Renal cortical epithelial cell (primary cell): ENCODE data around the gene MROH8. TPM values are rescaled to one million over a fixed set of nuclear protein-coding genes. Genes with fewer than 3 reads are reported as not detected.
A peak's percentile ranks its signal among the peaks of the same experiment; 100 is the strongest.
"Not testable (repeated sequence)": the region's sequence is repeated elsewhere in the genome, so short reads cannot be mapped to it uniquely, and the experiment has no call there.

Experiments used
- DNase-seq: peaks from one replicate; pipeline ENCODE4 v3.0.0-alpha.2; 2011; ENCODE audit warnings: low read depth
- total RNA-seq: library from RNA; depleted of rRNA; stranded (reverse); fragments of >200 nt; gene quantifications from 2 replicates; pipeline ENCODE4 v1.2.3, GENCODE V29; 2014

MROH8 gene
- total RNA-seq, 1 donor from 2014 or later = 1.1 TPM

GRCh38 chr20:37090407-37090806 lies 88.9 kb downstream of the MROH8 start:
- no peak for DNase-seq

- no peak for DNase-seq
Measured at GRCh38 chr20:37081717-37082289, 97.5 kb downstream of the MROH8 start.

- no peak for DNase-seq
Measured at GRCh38 chr20:37077009-37077408, 102.3 kb downstream of the MROH8 start.

GRCh38 chr20:37075932-37076685 lies 103.2 kb downstream of the MROH8 start:
- DNase-seq = no peak

GRCh38 chr20:37072293-37073196 lies 106.8 kb downstream of the MROH8 start:
- DNase-seq = no peak

GRCh38 chr20:37071481-37071911 lies 107.9 kb downstream of the MROH8 start:
- peak; percentile 72 for DNase-seq

GRCh38 chr20:37069563-37069962 lies 109.8 kb downstream of the MROH8 start:
- DNase-seq = not testable (repeated sequence)

GRCh38 chr20:37066168-37066567 lies 113.2 kb downstream of the MROH8 start:
- no peak for DNase-seq

- no peak for DNase-seq
Measured at GRCh38 chr20:37055276-37055675, 124.1 kb downstream of the MROH8 start.

GRCh38 chr20:37053230-37053950 lies 126.0 kb downstream of the MROH8 start:
- no peak for DNase-seq

Other genes starting within 250 kb of the MROH8 start
- gene SAMHD1, start 227.8 kb downstream of the MROH8 start, total RNA-seq = 21.6 and 33.5 TPM in 2 replicates
- 5.8 and 8.7 TPM in 2 replicates for gene RBL1, start 83.6 kb downstream of the MROH8 start, total RNA-seq
- 180 and 272 TPM in 2 replicates for gene RPN2, start 218 bp downstream of the MROH8 start, total RNA-seq
- gene GHRH, start 82.3 kb upstream of the MROH8 start, total RNA-seq = not detected in 2 replicates
- gene MANBAL, start 110.1 kb upstream of the MROH8 start, total RNA-seq = 18.6 and 33.1 TPM in 2 replicates
- gene SRC, start 166.6 kb upstream of the MROH8 start, total RNA-seq = 36.6 and 58.6 TPM in 2 replicates